Measurements from ENCODE around the gene SMC1B. TPM values are rescaled to one million over a fixed set of nuclear protein-coding genes. Genes with fewer than 3 reads are reported as not detected.

Gene SMC1B
- total RNA-seq, 4 donors from 2014 or later = not detected

GRCh38 chr22:45318558-45319323 lies 94.7 kb downstream of the SMC1B start:
- TF ChIP-seq CTCF (IDR thresholded peaks at IDR 0.05) (no peak), POLR2A (IDR thresholded peaks at IDR 0.05) (no peak)
- 50 to 57% methylated on average over 12 of the region's 12 CpGs for WGBS, 2 donors
- H3K36me3 ChIP-seq = peaks cover 4 to 28% (median 5%) of the 10 kb centered on the region in 3 donors
- intact Hi-C loops (cut with DNase I) = no loop called here
- H3K9me3 ChIP-seq = no peaks in the 10 kb centered on the region
- peak overlapping the region in 1 of 4 donors; percentile 36 for H3K4me3 ChIP-seq
- no peak for DNase-seq
- H3K4me1 ChIP-seq = peaks cover 11 to 75% (median 35%) of the 10 kb centered on the region in 3 donors
- no peaks in the 10 kb centered on the region for H3K27me3 ChIP-seq
- peak overlapping the region; percentile 65 to 93 (median 88) for H3K27ac ChIP-seq

- 17 to 19% methylated on average over 8 of the region's 8 CpGs for WGBS, 2 donors
- Histone ChIP-seq H3K27me3 (no peaks in the 10 kb centered on the region), H3K4me3 (peak overlapping the region in 1 of 4 donors; percentile 36), H3K4me1 (peaks cover 11 to 80% (median 35%) of the 10 kb centered on the region in 3 donors), H3K9me3 (no peaks in the 10 kb centered on the region), H3K27ac (peak overlapping the region; percentile 65 to 93 (median 88)), H3K36me3 (peaks cover 0 to 22% (median 4%) of the 10 kb centered on the region in 3 donors)
- TF ChIP-seq CTCF (IDR thresholded peaks at IDR 0.05) (no peak), POLR2A (IDR thresholded peaks at IDR 0.05) (no peak)
- no peak for DNase-seq
- intact Hi-C loops (cut with DNase I) = no loop called here
Measured at GRCh38 chr22:45318168-45318557, 95.2 kb downstream of the SMC1B start.

- WGBS, 2 donors = 31 to 40% methylated on average over 14 to 17 of the region's 19 CpGs
Measured at GRCh38 chr22:45317551-45318167, 95.7 kb downstream of the SMC1B start.

GRCh38 chr22:45316796-45317526 lies 96.4 kb downstream of the SMC1B start:
- Histone ChIP-seq H3K27ac (peak overlapping the region; percentile 65 to 93 (median 88)), H3K27me3 (no peaks in the 10 kb centered on the region), H3K4me1 (peaks cover 11 to 90% (median 35%) of the 10 kb centered on the region in 3 donors), H3K9me3 (no peaks in the 10 kb centered on the region), H3K4me3 (no peak overlapping the region), H3K36me3 (peaks cover 0 to 10% (median 0%) of the 10 kb centered on the region in 3 donors)
- intact Hi-C loops (cut with DNase I) = no loop called here
- TF ChIP-seq POLR2A (IDR thresholded peaks at IDR 0.05) = no peak
- TF ChIP-seq CTCF (IDR thresholded peaks at IDR 0.05) = no peak
- DNase-seq = no peak
- WGBS, 2 donors = 74 to 82% methylated on average over 9 of the region's 9 CpGs

More at GRCh38 chr22:45317551-45318167, 95.7 kb downstream of the SMC1B start:
- Histone ChIP-seq H3K9me3 (no peaks in the 10 kb centered on the region), H3K27ac (peak overlapping the region; percentile 65 to 93 (median 88)), H3K27me3 (no peaks in the 10 kb centered on the region), H3K4me1 (peaks cover 11 to 85% (median 35%) of the 10 kb centered on the region in 3 donors), H3K4me3 (peak overlapping the region in 1 of 4 donors; percentile 27), H3K36me3 (peaks cover 0 to 17% (median 4%) of the 10 kb centered on the region in 3 donors)
- DNase-seq = no peak
- no peak for TF ChIP-seq POLR2A (IDR thresholded peaks at IDR 0.05)
- peak in 5 of 6 experiments; percentile 30 to 66 (median 57) for TF ChIP-seq CTCF (IDR thresholded peaks at IDR 0.05)
- intact Hi-C loops (cut with DNase I) = no loop called here
